WI38 (cell line): ENCODE data around the gene TMEM236.
"Not testable (repeated sequence)": the region's sequence is repeated elsewhere in the genome, so short reads cannot be mapped to it uniquely, and the experiment has no call there.

ENCODE experiments used
- H3K4me3 ChIP-seq: 2 replicates; pipeline ENCODE4 v1.5.1; 2011; ENCODE audit warnings: low read depth, mild to moderate bottlenecking, control low read depth, low read length
- TF ChIP-seq, protein P1 (sequence below): IDR thresholded peaks from 2 replicates; pipeline ENCODE4 v1.5.1; 2012; ENCODE audit warnings: low read depth, mild to moderate bottlenecking, control low read depth, low read length

The TMEM236 gene

DNA sequence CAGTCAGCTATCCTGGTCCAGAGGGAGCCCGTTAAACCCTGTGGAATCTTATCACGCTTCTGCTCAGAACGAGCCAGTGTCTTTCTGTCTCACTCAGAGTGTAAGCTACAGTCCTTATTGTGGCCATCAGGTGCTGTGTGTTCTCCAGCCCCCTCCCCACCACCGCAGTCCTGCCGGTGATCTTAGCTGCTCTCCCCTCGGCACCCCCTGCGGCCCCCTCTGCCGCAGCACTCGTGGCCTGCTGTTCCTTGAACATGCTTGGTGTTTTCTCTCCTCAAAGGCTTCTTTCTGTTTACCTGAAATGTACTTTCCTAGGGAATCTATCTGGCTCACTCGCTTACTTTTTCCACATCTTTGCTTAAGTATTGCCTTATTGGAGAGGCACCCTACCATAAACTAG, 38.2 kb upstream of the TMEM236 start:
- H3K4me3 ChIP-seq = no peak overlapping the region
- TF ChIP-seq, protein P1, sequence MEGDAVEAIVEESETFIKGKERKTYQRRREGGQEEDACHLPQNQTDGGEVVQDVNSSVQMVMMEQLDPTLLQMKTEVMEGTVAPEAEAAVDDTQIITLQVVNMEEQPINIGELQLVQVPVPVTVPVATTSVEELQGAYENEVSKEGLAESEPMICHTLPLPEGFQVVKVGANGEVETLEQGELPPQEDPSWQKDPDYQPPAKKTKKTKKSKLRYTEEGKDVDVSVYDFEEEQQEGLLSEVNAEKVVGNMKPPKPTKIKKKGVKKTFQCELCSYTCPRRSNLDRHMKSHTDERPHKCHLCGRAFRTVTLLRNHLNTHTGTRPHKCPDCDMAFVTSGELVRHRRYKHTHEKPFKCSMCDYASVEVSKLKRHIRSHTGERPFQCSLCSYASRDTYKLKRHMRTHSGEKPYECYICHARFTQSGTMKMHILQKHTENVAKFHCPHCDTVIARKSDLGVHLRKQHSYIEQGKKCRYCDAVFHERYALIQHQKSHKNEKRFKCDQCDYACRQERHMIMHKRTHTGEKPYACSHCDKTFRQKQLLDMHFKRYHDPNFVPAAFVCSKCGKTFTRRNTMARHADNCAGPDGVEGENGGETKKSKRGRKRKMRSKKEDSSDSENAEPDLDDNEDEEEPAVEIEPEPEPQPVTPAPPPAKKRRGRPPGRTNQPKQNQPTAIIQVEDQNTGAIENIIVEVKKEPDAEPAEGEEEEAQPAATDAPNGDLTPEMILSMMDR = no peak

- H3K4me3 ChIP-seq = no peak overlapping the region
- TF ChIP-seq, protein P1 = no peak
These were observed 35.8 kb upstream of the TMEM236 start for GRCh38 chr10:17716161-17716560.

DNA sequence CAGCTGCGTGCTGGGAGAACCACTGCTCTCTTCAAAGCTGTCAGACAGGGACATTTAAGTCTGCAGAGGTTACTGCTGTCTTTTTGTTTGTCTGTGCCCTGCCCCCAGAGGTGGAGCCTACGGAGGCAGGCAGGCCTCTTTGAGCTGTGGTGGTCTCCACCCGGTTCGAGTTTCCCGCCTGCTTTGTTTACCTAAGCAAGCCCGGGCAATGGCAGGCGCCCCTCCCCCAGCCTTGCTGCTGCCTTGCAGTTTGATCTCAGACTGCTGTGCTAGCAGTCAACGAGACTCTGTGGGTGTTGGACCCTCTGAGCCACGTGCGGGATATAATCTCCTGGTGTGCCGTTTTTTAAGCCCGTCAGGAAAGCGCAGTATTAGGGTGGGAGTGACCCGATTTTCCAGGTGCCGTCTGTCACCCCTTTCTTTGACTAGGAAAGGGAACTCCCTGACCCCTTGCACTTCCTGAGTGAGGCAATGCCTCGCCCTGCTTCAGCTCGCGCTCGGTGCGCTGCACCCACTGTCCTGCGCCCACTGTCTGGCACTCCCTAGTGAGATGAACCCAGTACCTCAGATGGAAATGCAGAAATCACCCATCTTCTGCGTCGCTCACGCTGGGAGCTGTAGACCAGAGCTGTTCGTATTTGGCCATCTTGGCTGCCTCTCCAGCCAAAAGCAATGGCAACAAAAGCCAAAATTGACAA, 29.5 kb upstream of the TMEM236 start:
- not testable (repeated sequence) for H3K4me3 ChIP-seq

GRCh38 chr10:17725703-17726102, 26.3 kb upstream of the TMEM236 start:
- TF ChIP-seq, protein P1 = no peak
- H3K4me3 ChIP-seq = no peak overlapping the region

- TF ChIP-seq, protein P1 = no peak
- no peak overlapping the region for H3K4me3 ChIP-seq
These were observed 22.4 kb upstream of the TMEM236 start for GRCh38 chr10:17729630-17730029.

DNA sequence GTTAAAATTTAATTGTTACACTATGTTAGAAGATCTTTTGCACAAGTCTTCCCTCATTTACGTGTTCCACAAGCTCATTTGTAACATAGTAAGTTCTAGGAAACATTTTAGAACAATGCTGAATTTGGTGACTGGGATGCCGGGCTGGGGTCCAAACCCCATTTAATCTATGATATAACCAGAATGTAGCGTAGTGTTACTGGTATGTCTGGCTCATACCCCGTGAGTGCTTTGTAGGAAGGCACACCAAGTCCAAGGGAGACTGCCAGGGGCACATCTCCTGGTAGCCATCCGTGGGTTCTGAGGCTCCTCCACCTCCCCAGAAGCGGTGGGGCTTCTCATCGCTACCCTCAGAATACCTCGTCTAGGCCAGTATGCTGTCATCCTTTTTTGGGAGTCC, 21.3 kb upstream of the TMEM236 start:
- H3K4me3 ChIP-seq = no peak overlapping the region
- TF ChIP-seq, protein P1 = no peak

DNA sequence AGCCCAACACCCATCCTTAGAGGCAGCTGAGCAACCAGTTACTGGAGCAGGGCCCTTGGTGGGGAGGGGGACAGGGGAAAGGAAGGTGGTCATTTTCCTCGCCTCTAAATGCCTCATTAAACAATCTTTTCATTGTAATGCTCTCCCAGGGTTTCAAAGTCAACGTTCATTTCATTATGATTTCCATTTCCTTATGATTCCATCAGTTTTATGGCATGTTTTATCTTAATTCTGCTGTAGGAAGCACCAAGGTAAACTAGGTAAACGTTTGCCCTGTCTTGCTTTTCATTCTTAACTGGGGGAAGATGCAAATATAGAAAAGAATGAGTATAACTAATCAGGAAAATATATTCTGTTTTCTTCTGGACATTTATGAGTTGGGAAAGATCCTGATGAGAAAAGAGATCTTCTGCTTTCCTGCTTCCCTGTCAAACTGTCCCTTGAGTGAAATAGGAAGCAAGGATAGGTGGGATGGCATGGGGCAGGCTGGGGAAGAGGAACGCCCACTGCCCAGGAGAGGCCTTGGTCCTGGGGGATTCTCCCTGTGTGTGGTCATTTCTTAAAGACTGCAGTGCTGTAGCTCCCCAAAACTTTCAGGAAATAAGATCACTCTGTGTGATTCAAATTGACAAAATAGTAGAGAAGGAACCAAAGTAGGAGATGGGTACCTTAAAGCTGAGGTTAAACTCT, 20.5 kb upstream of the TMEM236 start:
- TF ChIP-seq, protein P1 = no peak

More for the DNA sequence above, 20.5 kb upstream of the TMEM236 start:
- H3K4me3 ChIP-seq = no peak overlapping the region
